NT2/D1 (cell line): ENCODE measurements around the gene NEMP2.

Source experiments
- DNase-seq: peaks from one replicate; pipeline ENCODE4 v3.0.0-alpha.2; 2011; ENCODE audit warnings: low read depth, low spot score
- H3K27me3 ChIP-seq: 2 replicates; pipeline ENCODE4 v1.6.0; 2011; ENCODE audit warnings: mild to moderate bottlenecking; ENCODE audit not compliant: insufficient read length, insufficient read depth
- H3K36me3 ChIP-seq: 2 replicates; pipeline ENCODE4 v1.6.1; 2011; ENCODE audit warnings: mild to moderate bottlenecking, low read length, mixed read lengths; ENCODE audit not compliant: insufficient read depth, insufficient read length
- H3K4me1 ChIP-seq: 2 replicates; pipeline ENCODE4 v1.5.1; 2011; ENCODE audit not compliant: insufficient read depth, insufficient read length
- H3K4me3 ChIP-seq: 2 replicates; pipeline ENCODE4 v1.5.1; 2011; ENCODE audit warnings: low read depth; ENCODE audit not compliant: insufficient read length
- H3K9ac ChIP-seq: 2 replicates; pipeline ENCODE4 v1.6.0; 2011; ENCODE audit warnings: low read depth; ENCODE audit not compliant: insufficient read length
- H3K9me3 ChIP-seq: 2 replicates; pipeline ENCODE4 v1.5.1; 2011; ENCODE audit warnings: mild to moderate bottlenecking, low read length; ENCODE audit not compliant: insufficient read depth
- SUZ12 ChIP-seq: IDR thresholded peaks from 2 replicates; pipeline ENCODE4 v1.6.1; 2011; ENCODE audit not compliant: insufficient read length, insufficient read depth; ENCODE audit errors: extremely low read depth
- YY1 ChIP-seq: IDR thresholded peaks from 2 replicates; pipeline ENCODE4 v1.6.1; 2011; ENCODE audit not compliant: insufficient read length, insufficient read depth
- ZNF274 ChIP-seq: IDR thresholded peaks from 2 replicates; pipeline ENCODE4 v1.6.1; 2011; ENCODE audit warnings: mild to moderate bottlenecking, low read depth, low read length

NEMP2 gene

DNA sequence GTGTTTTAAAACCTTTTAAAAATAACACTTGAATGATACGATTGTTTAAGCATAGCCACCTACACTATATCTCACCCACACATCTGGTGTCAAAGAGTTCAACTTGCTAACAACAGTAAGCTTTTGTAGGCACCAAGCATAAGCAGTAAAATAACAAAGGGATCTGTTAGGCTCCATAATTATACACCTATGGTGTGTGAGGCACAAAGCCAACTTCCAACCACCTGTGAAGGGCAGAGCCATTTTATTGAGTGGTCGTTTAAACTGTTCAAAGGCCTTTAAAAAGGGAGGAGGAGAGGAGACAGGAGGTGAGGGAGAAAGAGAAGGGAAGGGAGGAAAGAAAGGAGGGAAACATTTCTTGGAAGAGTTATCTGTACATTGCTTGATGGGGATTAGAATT lies 27.9 kb downstream of the NEMP2 start:
- H3K9me3 ChIP-seq: no peaks in the 10 kb centered on the region
- no peak overlapping the region for H3K9ac ChIP-seq
- no peak overlapping the region for H3K4me3 ChIP-seq
- no peak for DNase-seq
- H3K4me1 ChIP-seq: no peaks in the 10 kb centered on the region
- no peaks in the 10 kb centered on the region for H3K27me3 ChIP-seq
- peaks cover 12% of the 10 kb centered on the region for H3K36me3 ChIP-seq
- TF ChIP-seq SUZ12: no peak
- no peak for TF ChIP-seq YY1
- TF ChIP-seq ZNF274: no peak

DNA sequence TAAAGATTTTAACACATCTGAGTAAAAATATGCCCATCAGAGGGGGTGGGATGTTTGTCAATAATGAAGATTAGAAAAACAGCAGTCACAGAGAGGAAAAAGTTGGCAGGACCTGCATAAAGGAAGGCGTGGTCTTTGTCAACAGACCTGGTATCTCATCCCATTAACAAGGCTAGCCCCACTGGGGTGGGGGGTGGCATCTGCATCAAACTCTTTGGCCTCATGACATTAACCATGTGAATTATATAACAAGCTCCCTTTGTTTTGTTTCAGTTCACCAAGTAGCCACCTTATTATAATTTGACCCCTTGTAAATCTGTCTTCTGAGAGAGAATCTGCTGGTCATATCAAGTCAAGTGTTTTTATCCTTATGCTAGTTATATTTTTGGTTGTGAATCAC lies 28.8 kb downstream of the NEMP2 start:
- Histone ChIP-seq H3K4me1 (no peaks in the 10 kb centered on the region), H3K4me3 (no peak overlapping the region), H3K9me3 (no peaks in the 10 kb centered on the region), H3K36me3 (peaks cover 12% of the 10 kb centered on the region), H3K27me3 (no peaks in the 10 kb centered on the region), H3K9ac (no peak overlapping the region)
- TF ChIP-seq ZNF274 (no peak), YY1 (no peak), SUZ12 (no peak)
- no peak for DNase-seq

- Histone ChIP-seq H3K9ac (no peak overlapping the region), H3K27me3 (no peaks in the 10 kb centered on the region), H3K4me3 (no peak overlapping the region), H3K36me3 (peaks cover 8% of the 10 kb centered on the region), H3K9me3 (no peaks in the 10 kb centered on the region), H3K4me1 (no peaks in the 10 kb centered on the region)
- no peak for DNase-seq
- no peak for TF ChIP-seq ZNF274
- TF ChIP-seq YY1: no peak
- TF ChIP-seq SUZ12: no peak
Observed at GRCh38 chr2:190504912-190505311, 29.6 kb downstream of the NEMP2 start.

DNA sequence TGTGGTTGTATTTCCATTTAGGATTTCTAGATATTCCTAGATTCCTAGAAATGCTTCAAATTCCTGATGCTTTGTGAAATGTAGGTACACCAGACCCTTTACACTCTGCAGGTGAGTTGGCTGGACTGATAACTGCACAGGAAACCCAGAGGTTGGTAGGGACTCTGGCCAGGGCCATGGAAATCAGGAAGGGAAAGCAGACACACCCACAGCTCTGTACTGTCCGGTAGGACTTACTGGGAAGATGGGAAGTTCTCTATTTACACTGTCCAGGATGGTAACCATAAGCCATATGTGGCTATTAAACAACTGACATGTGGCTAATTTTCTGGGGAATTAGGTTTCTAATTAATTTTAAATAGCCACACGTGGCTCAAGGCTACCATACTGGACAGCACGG lies 31.4 kb downstream of the NEMP2 start:
- no peak overlapping the region for H3K4me3 ChIP-seq
- no peak for DNase-seq
- H3K4me1 ChIP-seq: no peaks in the 10 kb centered on the region
- TF ChIP-seq YY1: no peak
- TF ChIP-seq SUZ12: no peak
- TF ChIP-seq ZNF274: no peak
- no peaks in the 10 kb centered on the region for H3K9me3 ChIP-seq
- no peak overlapping the region for H3K9ac ChIP-seq
- no peaks in the 10 kb centered on the region for H3K27me3 ChIP-seq
- no peaks in the 10 kb centered on the region for H3K36me3 ChIP-seq

DNA sequence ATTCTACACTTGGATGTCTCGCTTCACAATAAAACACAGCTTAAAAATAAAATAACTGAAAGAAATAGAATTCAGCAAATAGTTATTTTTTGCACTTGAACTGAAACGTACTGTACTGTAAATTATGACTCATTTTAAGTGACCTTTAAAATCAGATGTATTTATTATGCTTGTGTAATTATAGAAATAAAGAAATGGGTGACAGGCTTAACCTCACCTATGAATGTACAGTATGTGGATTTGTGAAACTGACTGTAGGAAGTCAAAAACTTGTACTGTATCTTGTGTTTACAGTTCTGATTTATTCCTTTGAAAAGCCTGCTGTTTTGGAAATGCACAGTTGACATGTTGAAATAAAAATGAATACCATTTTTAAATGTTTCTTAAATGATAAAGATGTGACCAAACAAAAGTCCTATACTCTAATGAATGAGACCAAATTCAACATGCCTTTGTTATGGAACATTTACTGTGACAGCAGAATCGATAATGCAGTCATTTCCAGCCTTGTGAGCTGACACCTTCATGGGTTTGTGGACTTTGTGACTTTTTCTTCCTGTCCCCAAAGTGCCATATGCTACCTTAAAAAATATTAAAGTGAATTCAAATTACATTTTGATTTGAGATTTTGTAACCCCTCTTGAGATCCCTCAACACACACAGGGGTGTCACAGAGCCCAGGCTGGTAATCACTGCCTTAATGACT lies 32.7 kb downstream of the NEMP2 start:
- H3K27me3 ChIP-seq: no peaks in the 10 kb centered on the region
- no peaks in the 10 kb centered on the region for H3K4me1 ChIP-seq
- no peak for DNase-seq
- no peak overlapping the region for H3K4me3 ChIP-seq
- no peaks in the 10 kb centered on the region for H3K36me3 ChIP-seq
- H3K9ac ChIP-seq: no peak overlapping the region
- TF ChIP-seq SUZ12 (no peak), YY1 (no peak), ZNF274 (no peak)
- H3K9me3 ChIP-seq: no peaks in the 10 kb centered on the region

- TF ChIP-seq YY1: no peak
- DNase-seq: no peak
- no peaks in the 10 kb centered on the region for H3K27me3 ChIP-seq
- no peaks in the 10 kb centered on the region for H3K36me3 ChIP-seq
- H3K4me3 ChIP-seq: no peak overlapping the region
- no peaks in the 10 kb centered on the region for H3K4me1 ChIP-seq
- no peak overlapping the region for H3K9ac ChIP-seq
- H3K9me3 ChIP-seq: no peaks in the 10 kb centered on the region
Observed at GRCh38 chr2:190501231-190501630, 33.3 kb downstream of the NEMP2 start.

DNA sequence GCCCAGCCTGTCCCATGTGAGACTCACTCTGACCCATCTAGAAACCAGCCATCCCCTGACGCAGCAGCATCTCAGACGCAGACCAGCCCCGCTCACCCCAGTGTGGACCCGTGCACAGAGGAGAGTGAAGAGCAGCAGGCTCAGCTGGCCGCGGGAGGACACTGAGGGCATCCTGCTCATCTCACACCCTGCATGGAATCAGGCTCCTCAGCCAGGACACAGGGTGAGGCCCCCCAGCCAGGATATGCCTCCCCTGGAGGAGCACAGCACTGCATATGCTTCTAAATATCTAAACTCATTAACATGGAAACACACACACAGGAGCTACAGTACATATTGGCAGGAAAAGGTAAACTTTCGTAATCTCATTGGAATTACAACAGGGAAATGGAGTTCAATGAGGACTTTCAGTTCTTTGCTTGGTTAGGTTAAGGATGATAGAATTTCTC lies 34.4 kb downstream of the NEMP2 start:
- Histone ChIP-seq H3K4me1 (no peaks in the 10 kb centered on the region), H3K9me3 (no peaks in the 10 kb centered on the region), H3K27me3 (no peaks in the 10 kb centered on the region), H3K9ac (no peak overlapping the region), H3K4me3 (no peak overlapping the region), H3K36me3 (no peaks in the 10 kb centered on the region)
- TF ChIP-seq YY1: no peak
- TF ChIP-seq ZNF274: no peak
- TF ChIP-seq SUZ12: no peak
- no peak for DNase-seq

GRCh38 chr2:190499273-190499672 lies 35.2 kb downstream of the NEMP2 start:
- H3K9me3 ChIP-seq: no peaks in the 10 kb centered on the region
- no peak for DNase-seq
- no peak overlapping the region for H3K9ac ChIP-seq
- H3K4me3 ChIP-seq: no peak overlapping the region
- TF ChIP-seq SUZ12 (no peak), YY1 (no peak), ZNF274 (no peak)
- no peaks in the 10 kb centered on the region for H3K4me1 ChIP-seq
- no peaks in the 10 kb centered on the region for H3K27me3 ChIP-seq
- no peaks in the 10 kb centered on the region for H3K36me3 ChIP-seq
